Measurements from ENCODE around the gene CHPF.

Gene CHPF

GRCh38 chr2:219522111-219523030, 21.2 kb downstream of the CHPF start:
- ChIA-PET POLR2A (ENCODE audit: low non-redundant PET) (interaction anchor here (0.6 kb wide), 1 partner anchor 119 kb away, joined by 3 read pairs; no protein-coding TSS in a partner anchor), CTCF (interaction anchor here (0.5 kb wide), 1 partner anchor 227 kb away, joined by 3 read pairs; no protein-coding TSS in a partner anchor)
- no peak for TF ChIP-seq CTCF (conservative IDR thresholded peaks at IDR 0.05; ENCODE audit: low read depth)
- peak; percentile 74 for DNase-seq (ENCODE audit: low spot score)
- peak overlapping the region; percentile 50 for H3K27ac ChIP-seq

- H3K27ac ChIP-seq = peak overlapping the region; percentile 50; the same call in 1 of the 2 replicates
- TF ChIP-seq CTCF (conservative IDR thresholded peaks at IDR 0.05; ENCODE audit: low read depth) = no peak; the same call in 1 of the 2 replicates
- CTCF ChIA-PET = interaction anchor here (1.0 to 3.8 kb wide), 4 partner anchors 9 to 85 kb away, joined by 3 to 10 read pairs (median 6); no protein-coding TSS in a partner anchor
- DNase-seq (ENCODE audit: low spot score) = peak; percentile 42
- POLR2A ChIA-PET (ENCODE audit: low non-redundant PET) = no interaction called here
Observed at GRCh38 chr2:219521066-219521880, 22.3 kb downstream of the CHPF start.

- POLR2A ChIA-PET (ENCODE audit: low non-redundant PET) = no interaction called here
- no peak overlapping the region for H3K27ac ChIP-seq
- no peak for DNase-seq (ENCODE audit: low spot score)
- CTCF ChIA-PET = interaction anchor here (0.5 to 3.8 kb wide), 9 partner anchors 8 to 358 kb away, joined by 3 to 10 read pairs (median 4); no protein-coding TSS in a partner anchor
- no peak for TF ChIP-seq CTCF (conservative IDR thresholded peaks at IDR 0.05; ENCODE audit: low read depth)
Observed at GRCh38 chr2:219520079-219520478, 23.5 kb downstream of the CHPF start.

GRCh38 chr2:219519526-219519916, 24.1 kb downstream of the CHPF start:
- no peak for TF ChIP-seq CTCF (conservative IDR thresholded peaks at IDR 0.05; ENCODE audit: low read depth)
- ChIA-PET POLR2A (ENCODE audit: low non-redundant PET) (no interaction called here), CTCF (interaction anchor here (0.6 to 3.8 kb wide), 4 partner anchors 11 to 358 kb away, joined by 3 to 10 read pairs (median 4); no protein-coding TSS in a partner anchor)
- no peak overlapping the region for H3K27ac ChIP-seq
- no peak for DNase-seq (ENCODE audit: low spot score)

GRCh38 chr2:219517954-219518778, 25.4 kb downstream of the CHPF start:
- CTCF ChIA-PET = interaction anchor here (0.7 to 3.8 kb wide), 3 partner anchors 9 to 584 kb away, joined by 3 to 10 read pairs (median 4); no protein-coding TSS in a partner anchor
- POLR2A ChIA-PET (ENCODE audit: low non-redundant PET) = no interaction called here
- H3K27ac ChIP-seq = no peak overlapping the region
- TF ChIP-seq CTCF (conservative IDR thresholded peaks at IDR 0.05; ENCODE audit: low read depth) = no peak
- no peak for DNase-seq (ENCODE audit: low spot score)

Data from RWPE1 (cell line).